HUDEP-2 (cell line): ENCODE measurements around the gene CD274.
A peak's percentile ranks its signal among the peaks of the same experiment; 100 is the strongest.
"Not testable (repeated sequence)": the region's sequence is repeated elsewhere in the genome, so short reads cannot be mapped to it uniquely, and the experiment has no call there.

Experiments used
- DNase-seq, 76 experiments: peaks; one replicate each; lab custom pipeline; 2025; ENCODE audit not compliant: unreplicated experiment in 76 of 76; lab: John Stamatoyannopoulos, UW

Gene CD274

GRCh38 chr9:5493679-5494511 lies 43.6 kb downstream of the CD274 start:
- DNase-seq = peak in 5 of 76 experiments; percentile 8 to 28 (median 12)

- not testable (repeated sequence) for DNase-seq
Observed at GRCh38 chr9:5494765-5495164, 44.4 kb downstream of the CD274 start.

GRCh38 chr9:5499157-5499556 lies 48.8 kb downstream of the CD274 start:
- DNase-seq = no peak

GRCh38 chr9:5499889-5500398 lies 49.6 kb downstream of the CD274 start:
- DNase-seq = peak in 75 of 76 experiments; percentile 31 to 91 (median 73)

- peak; percentile 20 to 98 (median 84) for DNase-seq
Observed at GRCh38 chr9:5500441-5501235, 50.3 kb downstream of the CD274 start.

- DNase-seq = no peak
Observed at GRCh38 chr9:5502553-5502952, 52.2 kb downstream of the CD274 start.

GRCh38 chr9:5509573-5509972 lies 59.2 kb downstream of the CD274 start:
- no peak for DNase-seq

GRCh38 chr9:5510360-5510931 lies 60.1 kb downstream of the CD274 start, which contains the start of gene PDCD1LG2:
PDCD1LG2 (plus strand) TSS chr9:5510531; CDS start chr9:5522547, 12,016 bp downstream.
- DNase-seq = no peak

GRCh38 chr9:5510989-5511388 lies 60.6 kb downstream of the CD274 start:
- no peak for DNase-seq

GRCh38 chr9:5511476-5511875 lies 61.1 kb downstream of the CD274 start:
- DNase-seq = no peak

GRCh38 chr9:5511935-5512580 lies 61.7 kb downstream of the CD274 start:
- DNase-seq = no peak

- no peak for DNase-seq
Observed at GRCh38 chr9:5512658-5513452, 62.5 kb downstream of the CD274 start.

GRCh38 chr9:5513966-5514616 lies 63.7 kb downstream of the CD274 start:
- DNase-seq = no peak

GRCh38 chr9:5514617-5515260 lies 64.4 kb downstream of the CD274 start:
- DNase-seq = no peak

- DNase-seq = no peak
Observed at GRCh38 chr9:5515261-5515650, 64.9 kb downstream of the CD274 start.

GRCh38 chr9:5516453-5517220 lies 66.3 kb downstream of the CD274 start:
- DNase-seq = no peak

- no peak for DNase-seq
Observed at GRCh38 chr9:5518171-5518936, 68.0 kb downstream of the CD274 start.
